Stimulated activated CD8-positive, alpha-beta memory T cell treated with anti-CD3 and anti-CD28 coated beads, Interleukin-4, amount 100 ng/mL, for 1 hour (primary cell): ENCODE data around the gene ALPP.
"Not testable (repeated sequence)": the region's sequence is repeated elsewhere in the genome, so short reads cannot be mapped to it uniquely, and the experiment has no call there.

Experiments used
- DNase-seq, 2 donors: peaks; one replicate each; pipeline ENCODE4 v3.0.0-alpha.2; 2020; ENCODE audit warnings: low read depth in 2 of 2, low spot score in 1 of 2

Gene ALPP

GRCh38 chr2:232381204-232382031, 2.9 kb downstream of the ALPP start:
- not testable (repeated sequence) for DNase-seq

DNA sequence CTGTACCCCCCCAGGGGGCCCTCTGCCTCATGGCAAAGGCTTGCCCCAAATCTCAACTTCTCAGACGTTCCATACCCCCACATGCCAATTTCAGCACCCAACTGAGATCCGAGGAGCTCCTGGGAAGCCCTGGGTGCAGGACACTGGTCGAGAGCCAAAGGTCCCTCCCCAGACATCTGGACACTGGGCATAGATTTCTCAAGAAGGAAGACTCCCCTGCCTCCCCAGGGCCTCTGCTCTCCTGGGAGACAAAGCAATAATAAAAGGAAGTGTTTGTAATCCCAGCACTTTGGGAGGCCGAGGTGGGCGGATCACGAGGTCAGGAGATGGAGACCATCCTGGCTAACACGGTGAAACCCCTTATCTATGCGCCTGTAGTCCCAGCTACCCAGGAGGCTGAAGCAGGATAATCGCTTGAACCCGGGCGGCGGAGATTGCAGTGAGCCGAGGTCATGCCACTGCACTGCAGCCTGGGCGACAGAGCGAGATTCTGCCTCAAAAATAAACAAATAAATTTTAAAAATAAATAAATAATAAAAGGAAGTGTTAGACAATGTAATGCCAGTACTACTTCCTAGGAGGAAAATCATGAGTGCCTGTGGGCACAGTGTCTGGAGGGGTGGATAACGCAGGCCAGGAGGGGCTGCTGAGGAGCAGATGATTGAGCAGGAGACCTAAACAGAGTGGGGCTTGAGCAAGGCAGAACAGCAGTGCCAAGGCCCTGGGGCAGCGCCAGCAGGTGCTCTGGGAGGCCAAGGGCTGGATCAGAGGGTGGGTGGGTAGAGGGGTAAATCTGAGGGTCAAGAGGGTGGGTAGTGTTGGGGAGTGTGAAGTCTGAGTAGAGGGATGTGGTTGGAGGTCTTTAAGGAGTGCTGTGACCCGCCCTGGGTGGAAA, 4.0 kb downstream of the ALPP start:
- DNase-seq, result no peak

- DNase-seq, result no peak
Measured at GRCh38 chr2:232384466-232384865, 5.9 kb downstream of the ALPP start.

DNA sequence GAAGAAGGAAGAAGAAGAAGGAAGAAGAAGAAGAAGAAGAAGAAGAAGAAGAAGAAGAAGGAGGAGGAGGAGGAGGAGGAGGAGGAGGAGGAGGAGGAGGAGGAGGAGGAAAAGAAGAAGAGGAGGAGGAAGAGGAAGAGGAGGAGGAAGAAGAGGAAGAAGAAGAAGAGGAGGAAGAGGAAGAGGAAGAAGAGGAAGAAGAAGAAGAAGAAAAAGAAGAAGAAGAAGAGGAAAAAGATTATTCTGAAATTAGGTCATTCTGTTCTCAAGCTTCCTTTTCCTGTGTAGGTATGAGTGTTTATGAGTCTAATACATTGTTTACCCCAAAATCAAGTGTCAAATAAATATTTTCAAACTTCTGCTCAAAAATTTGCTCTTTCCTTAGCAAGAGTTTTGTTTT, 6.5 kb downstream of the ALPP start:
- not testable (repeated sequence) for DNase-seq

GRCh38 chr2:232385660-232386489, 7.3 kb downstream of the ALPP start:
- DNase-seq, result no peak

- DNase-seq, result no peak
Measured at GRCh38 chr2:232386490-232386739, 7.9 kb downstream of the ALPP start.

GRCh38 chr2:232386740-232387450, 8.3 kb downstream of the ALPP start:
- DNase-seq, result no peak

DNA sequence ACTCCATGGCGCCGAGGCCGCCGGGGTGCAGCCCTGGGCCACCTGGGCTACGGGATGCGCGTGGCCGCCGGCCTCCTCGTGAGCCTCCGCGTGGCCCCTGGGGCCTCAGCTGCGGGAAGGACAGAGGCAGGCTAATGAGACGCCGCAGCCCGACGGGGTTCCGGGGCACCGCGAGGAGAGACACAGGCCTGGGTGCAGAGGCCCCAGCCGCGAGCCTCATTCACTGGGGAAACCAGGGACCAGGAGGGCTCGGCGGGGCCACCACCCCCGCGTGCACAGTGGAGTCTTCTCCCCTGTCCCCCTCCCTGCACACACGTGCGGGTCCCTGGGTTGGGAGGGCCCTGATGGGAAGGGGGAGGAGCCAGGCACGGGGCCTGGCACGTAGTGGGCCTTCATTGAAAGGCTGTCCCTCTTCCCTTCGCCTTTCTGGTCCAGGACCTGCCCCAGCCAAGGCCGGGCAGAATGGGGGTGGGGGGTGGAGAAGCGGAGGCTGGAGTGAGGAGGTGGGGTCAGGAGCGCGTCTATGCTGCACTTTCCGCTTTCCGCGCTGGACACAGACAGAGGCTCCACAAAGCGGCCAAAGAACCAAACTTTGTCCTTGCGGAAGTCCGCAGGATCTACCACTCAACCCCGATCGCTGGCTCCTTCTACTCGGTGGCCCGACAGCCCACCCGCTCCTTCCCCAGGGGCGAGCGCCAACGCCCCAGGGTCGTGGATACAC, 9.1 kb downstream of the ALPP start:
- DNase-seq, result no peak

DNA sequence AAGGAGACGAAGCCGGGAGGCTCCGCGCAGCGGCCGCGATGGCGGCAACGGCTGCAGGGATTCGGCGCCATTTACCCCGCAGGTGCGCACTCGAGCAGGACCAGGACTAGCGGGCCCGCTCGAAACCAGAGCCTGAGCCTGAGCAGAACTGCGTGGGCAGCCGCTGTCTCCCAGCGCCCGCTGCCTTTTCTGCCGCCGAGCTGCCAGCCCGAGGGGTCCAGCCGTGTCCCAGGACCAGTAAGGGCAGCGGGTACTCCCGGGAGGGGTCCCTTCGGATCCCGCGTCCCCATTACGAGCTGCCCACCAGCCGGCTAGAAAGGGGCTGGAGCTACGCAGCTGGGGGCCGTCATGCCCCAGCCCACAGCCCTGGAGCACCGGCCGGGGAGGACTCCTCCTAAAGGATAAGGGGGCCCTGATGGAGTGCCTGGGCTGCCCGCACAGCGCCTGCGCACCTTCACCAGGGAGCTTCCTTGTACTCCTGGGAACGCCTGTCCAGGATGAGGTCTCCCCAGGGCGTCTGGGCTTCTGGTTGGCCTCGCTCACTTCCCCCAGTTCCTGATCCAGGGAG, 9.9 kb downstream of the ALPP start:
- no peak for DNase-seq

DNA sequence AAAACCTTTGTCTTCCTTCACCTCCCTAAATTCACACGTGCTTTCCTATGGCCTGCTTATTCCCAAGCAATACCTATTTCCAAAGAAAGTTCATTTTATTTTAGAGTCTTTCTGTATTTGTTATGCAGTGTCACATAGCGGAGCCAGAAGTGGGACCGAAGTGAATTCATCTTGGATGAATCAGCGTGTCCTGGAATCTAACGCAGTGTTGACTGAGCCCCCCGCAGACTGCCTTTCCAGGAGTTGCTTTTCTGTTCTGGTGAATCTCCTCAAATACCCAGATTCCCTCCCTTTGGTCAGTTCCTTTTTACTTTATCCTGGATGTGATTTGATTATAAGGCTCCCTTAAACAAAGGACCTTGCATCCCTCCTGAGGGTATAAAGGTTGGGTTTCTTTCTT, 10.8 kb downstream of the ALPP start:
- DNase-seq, result no peak

GRCh38 chr2:232390661-232391060, 12.1 kb downstream of the ALPP start:
- DNase-seq, result no peak

DNA sequence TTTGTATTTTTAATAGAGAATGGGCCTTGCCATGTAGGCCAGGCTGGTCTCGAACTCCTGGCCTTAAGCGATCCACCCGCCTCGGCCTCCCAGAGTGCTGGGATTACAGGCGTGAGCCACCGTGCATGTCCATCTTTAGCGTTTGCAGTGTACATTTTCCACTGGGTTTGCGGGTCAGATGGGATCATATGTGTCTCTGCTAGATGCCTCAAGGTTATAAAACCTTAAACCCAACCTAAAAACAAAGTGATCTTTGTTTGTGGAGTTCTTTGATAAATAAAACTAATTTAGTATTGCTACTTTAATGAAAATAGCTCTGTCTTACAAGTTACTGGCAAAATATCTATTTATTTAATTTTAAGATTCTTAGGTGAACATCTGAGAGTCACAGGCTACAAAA, 15.0 kb downstream of the ALPP start:
- no peak for DNase-seq

- not testable (repeated sequence) for DNase-seq
Measured at GRCh38 chr2:232394431-232394830, 15.9 kb downstream of the ALPP start.

- DNase-seq, result no peak
Measured at GRCh38 chr2:232395586-232395985, 17.0 kb downstream of the ALPP start.

GRCh38 chr2:232396683-232397082, 18.1 kb downstream of the ALPP start:
- no peak for DNase-seq

- DNase-seq, result no peak
Measured at GRCh38 chr2:232398293-232399034, 19.9 kb downstream of the ALPP start.

GRCh38 chr2:232400256-232401015, 21.9 kb downstream of the ALPP start:
- DNase-seq, result no peak

DNA sequence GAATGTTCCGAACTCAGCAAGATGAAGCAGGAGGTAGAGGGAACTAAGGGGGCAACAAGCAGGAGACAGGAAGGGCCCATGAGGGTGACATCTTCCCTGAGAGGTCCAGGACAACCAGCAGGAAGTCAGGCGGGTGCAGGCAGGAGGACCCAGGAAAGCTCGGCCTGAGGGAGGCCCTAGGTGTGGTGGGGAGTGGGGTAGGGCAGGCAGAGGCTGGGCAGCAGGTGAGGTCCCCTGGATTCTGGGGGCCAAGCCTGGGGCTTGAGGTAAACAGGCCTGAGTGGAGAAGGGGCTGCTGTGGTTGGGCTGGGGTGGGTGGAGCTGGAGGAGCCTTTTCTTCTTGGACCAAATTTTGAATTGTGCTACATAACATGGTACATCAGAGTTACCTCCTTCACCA, 24.0 kb downstream of the ALPP start:
- no peak for DNase-seq
